ENCODE data around the gene ADGRB2. TPM values are rescaled to one million over a fixed set of nuclear protein-coding genes. Genes with fewer than 3 reads are reported as not detected.

Gene ADGRB2
- total RNA-seq, 6 donors from 2014 or later, result 0.34 to 1.9 (median 1.1) TPM

GRCh38 chr1:31704271-31705079 lies 59.7 kb downstream of the ADGRB2 start:
- no peak for TF ChIP-seq POLR2A (IDR thresholded peaks at IDR 0.05)
- TF ChIP-seq, protein P1, sequence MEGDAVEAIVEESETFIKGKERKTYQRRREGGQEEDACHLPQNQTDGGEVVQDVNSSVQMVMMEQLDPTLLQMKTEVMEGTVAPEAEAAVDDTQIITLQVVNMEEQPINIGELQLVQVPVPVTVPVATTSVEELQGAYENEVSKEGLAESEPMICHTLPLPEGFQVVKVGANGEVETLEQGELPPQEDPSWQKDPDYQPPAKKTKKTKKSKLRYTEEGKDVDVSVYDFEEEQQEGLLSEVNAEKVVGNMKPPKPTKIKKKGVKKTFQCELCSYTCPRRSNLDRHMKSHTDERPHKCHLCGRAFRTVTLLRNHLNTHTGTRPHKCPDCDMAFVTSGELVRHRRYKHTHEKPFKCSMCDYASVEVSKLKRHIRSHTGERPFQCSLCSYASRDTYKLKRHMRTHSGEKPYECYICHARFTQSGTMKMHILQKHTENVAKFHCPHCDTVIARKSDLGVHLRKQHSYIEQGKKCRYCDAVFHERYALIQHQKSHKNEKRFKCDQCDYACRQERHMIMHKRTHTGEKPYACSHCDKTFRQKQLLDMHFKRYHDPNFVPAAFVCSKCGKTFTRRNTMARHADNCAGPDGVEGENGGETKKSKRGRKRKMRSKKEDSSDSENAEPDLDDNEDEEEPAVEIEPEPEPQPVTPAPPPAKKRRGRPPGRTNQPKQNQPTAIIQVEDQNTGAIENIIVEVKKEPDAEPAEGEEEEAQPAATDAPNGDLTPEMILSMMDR (IDR thresholded peaks at IDR 0.05), result no peak
- no peak for TF ChIP-seq EP300 (IDR thresholded peaks at IDR 0.05)
- TF ChIP-seq POLR2AphosphoS5 (IDR thresholded peaks at IDR 0.05), result no peak
- DNase-seq (no peak), ATAC-seq (ENCODE audit: low FRiP score in 2 of 2) (peak; percentile 12 to 56)
- WGBS, 2 donors, result 7 to 8% methylated on average over 13 to 18 of the region's 19 CpGs
- Histone ChIP-seq H3K27me3 (peaks cover 0 to 13% (median 5%) of the 10 kb centered on the region in 4 donors), H3K4me1 (peaks cover 22 to 34% (median 24%) of the 10 kb centered on the region in 4 donors), H3K36me3 (no peaks in the 10 kb centered on the region), H3K27ac (peak overlapping the region; percentile 65 to 85 (median 76)), H3K9me3 (no peaks in the 10 kb centered on the region), H3K4me3 (peak overlapping the region; percentile 2 to 46 (median 29))

GRCh38 chr1:31703431-31704270 lies 60.5 kb downstream of the ADGRB2 start, which contains the start of gene COL16A1:
Gene COL16A1, minus strand, starts transcription at chr1:31704017. Its CDS starts 1,824 bp downstream, at chr1:31702193.
- DNase-seq (peak; percentile 26 to 90), ATAC-seq (ENCODE audit: low FRiP score in 2 of 2) (peak; percentile 56 to 82)
- no peak for TF ChIP-seq EP300 (IDR thresholded peaks at IDR 0.05)
- TF ChIP-seq POLR2A (IDR thresholded peaks at IDR 0.05), result peak in 1 of 4 donors; percentile 23
- TF ChIP-seq, protein P1 (IDR thresholded peaks at IDR 0.05), result no peak
- TF ChIP-seq POLR2AphosphoS5 (IDR thresholded peaks at IDR 0.05), result peak in 1 of 2 donors; percentile 61
- H3K4me1 ChIP-seq, result peaks cover 22 to 38% (median 24%) of the 10 kb centered on the region in 4 donors
- no peaks in the 10 kb centered on the region for H3K36me3 ChIP-seq
- 16 to 47% methylated on average over 7 to 40 of the region's 40 CpGs for WGBS, 2 donors
- peaks cover 0 to 13% (median 5%) of the 10 kb centered on the region in 4 donors for H3K27me3 ChIP-seq
- H3K4me3 ChIP-seq, result peak within 1 kb of the TSS; percentile 2 to 46 (median 29)
- no peaks in the 10 kb centered on the region for H3K9me3 ChIP-seq
- peak within 1 kb of the TSS; percentile 65 to 85 (median 76) for H3K27ac ChIP-seq

DNA sequence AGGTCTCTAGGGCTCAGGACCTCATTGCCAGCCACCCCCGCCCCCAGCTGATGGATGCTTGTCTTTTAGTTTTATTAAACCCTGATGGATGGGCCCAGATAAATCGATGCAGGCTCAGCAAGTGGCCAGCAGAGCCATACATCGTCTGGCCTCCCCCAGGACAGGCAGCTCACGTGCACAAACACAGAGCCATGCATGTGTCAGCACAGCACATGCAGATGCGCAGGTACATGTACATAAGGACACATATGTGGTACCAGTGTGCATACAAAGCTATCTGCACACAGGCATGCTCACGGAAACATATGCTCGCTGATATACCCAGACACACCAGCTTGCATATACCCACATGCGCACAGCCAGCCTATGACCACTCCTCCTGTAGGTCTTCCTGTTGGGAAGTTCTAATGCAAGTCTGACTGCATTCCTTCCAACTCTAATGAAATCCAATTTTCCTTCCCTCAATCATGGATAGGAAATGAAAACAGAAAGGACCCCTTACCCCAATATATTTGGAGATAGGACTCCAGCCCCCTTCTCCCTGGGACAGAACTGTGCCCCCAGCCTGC lies 61.2 kb downstream of the ADGRB2 start:
- H3K27ac ChIP-seq, result peak overlapping the region in 3 of 4 donors; percentile 75 to 85 (median 76)
- no peaks in the 10 kb centered on the region for H3K9me3 ChIP-seq
- H3K27me3 ChIP-seq, result peaks cover 0 to 13% (median 5%) of the 10 kb centered on the region in 4 donors
- H3K4me1 ChIP-seq, result peaks cover 22 to 38% (median 24%) of the 10 kb centered on the region in 4 donors
- no peak for ATAC-seq (ENCODE audit: low FRiP score in 2 of 2)
- no peaks in the 10 kb centered on the region for H3K36me3 ChIP-seq
- peak overlapping the region in 3 of 4 donors; percentile 22 to 46 (median 36) for H3K4me3 ChIP-seq
- WGBS, 2 donors, result 75 to 86% methylated on average over 4 to 8 of the region's 8 CpGs
- TF ChIP-seq POLR2A (IDR thresholded peaks at IDR 0.05) (no peak), EP300 (IDR thresholded peaks at IDR 0.05) (no peak), POLR2AphosphoS5 (IDR thresholded peaks at IDR 0.05) (no peak)
- TF ChIP-seq, protein P1 (IDR thresholded peaks at IDR 0.05), result no peak
- DNase-seq, result no peak

- WGBS, 2 donors, result 63 to 65% methylated on average over 10 of the region's 10 CpGs
- DNase-seq (peak in 1 of 2 donors; percentile 47), ATAC-seq (ENCODE audit: low FRiP score in 2 of 2) (peak; percentile 9 to 59)
- TF ChIP-seq POLR2A (IDR thresholded peaks at IDR 0.05), result no peak
- TF ChIP-seq EP300 (IDR thresholded peaks at IDR 0.05), result no peak
- peak; percentile 42 to 48 for TF ChIP-seq POLR2AphosphoS5 (IDR thresholded peaks at IDR 0.05)
- TF ChIP-seq, protein P1 (IDR thresholded peaks at IDR 0.05), result no peak
- Histone ChIP-seq H3K27me3 (peaks cover 0 to 13% (median 5%) of the 10 kb centered on the region in 4 donors), H3K36me3 (no peaks in the 10 kb centered on the region), H3K4me1 (peaks cover 22 to 33% (median 24%) of the 10 kb centered on the region in 4 donors), H3K27ac (peak overlapping the region in 3 of 4 donors; percentile 21 to 46 (median 42)), H3K9me3 (no peaks in the 10 kb centered on the region), H3K4me3 (no peak overlapping the region)
Measured at GRCh38 chr1:31701091-31701736, 62.9 kb downstream of the ADGRB2 start.

All from upper lobe of left lung (tissue), 6 donors.